Endothelial cell of umbilical vein (primary cell): ENCODE measurements around the gene CUEDC2. TPM values are rescaled to one million over a fixed set of nuclear protein-coding genes. Genes with fewer than 3 reads are reported as not detected.

Experiments
- BruUV-seq: library from RNA; stranded (reverse); fragments of 400-500 nt; replicated peaks from 2 replicates; lab custom pipeline; 2021; lab: Mats Ljungman, UMichigan
- CTCF ChIA-PET: fragments of 300-600, 350-600 bp; sonication (Branson Sonifier 250); formaldehyde crosslinking; loops from one replicate; lab custom pipeline; 2021; ENCODE audit warnings: antibody characterized with exemption, inconsistent platforms; lab: Charles Lee
- POLR2A ChIA-PET: fragments of 300-600, 350-600 bp; sonication (Branson Sonifier 250); formaldehyde crosslinking; loops from one replicate; lab custom pipeline; 2021; ENCODE audit warnings: antibody characterized with exemption, inconsistent platforms; lab: Charles Lee
- DNase-seq: peaks from one replicate; pipeline ENCODE4 v3.0.0-alpha.2; 2011; ENCODE audit warnings: low read depth, low spot score
- FAIRE-seq: peaks from 2 replicates; lab custom pipeline; 2011; peaks lifted over from hg19 to GRCh38; lab: Jason Lieb, UNC
- H2AFZ ChIP-seq: 2 replicates; pipeline ENCODE4 v1.6.0; 2012; ENCODE audit warnings: low read depth, low read length, control low read depth, inconsistent platforms
- H3K27ac ChIP-seq: 2 replicates; pipeline ENCODE4 v1.5.1; 2011; ENCODE audit warnings: low read depth, mild to moderate bottlenecking, control low read depth, low read length, moderate library complexity; ENCODE audit not compliant: insufficient read depth
- H3K27me3 ChIP-seq, 2 experiments: 2 replicates each; pipeline versions ENCODE4 v1.6.0 to v1.6.1; 2011; ENCODE audit warnings: low read length in 2 of 2, mixed read lengths in 1 of 2; ENCODE audit not compliant: control insufficient read depth in 2 of 2, insufficient read depth in 2 of 2
- H3K36me3 ChIP-seq, 2 experiments: 2 replicates in 1 of 2; 3 replicates in 1 of 2; pipeline ENCODE4 v1.5.1; 2011; ENCODE audit warnings: low read length in 2 of 2, mild to moderate bottlenecking in 1 of 2, moderate library complexity in 1 of 2; ENCODE audit not compliant: control insufficient read depth in 2 of 2, insufficient read depth in 2 of 2; ENCODE audit errors: extremely low read depth in 1 of 2
- H3K4me1 ChIP-seq: 3 replicates; pipeline ENCODE4 v1.5.1; 2011; ENCODE audit warnings: mild to moderate bottlenecking, low read length; ENCODE audit not compliant: control insufficient read depth, insufficient read depth; ENCODE audit errors: extremely low read depth
- H3K4me2 ChIP-seq: 2 replicates; pipeline ENCODE4 v1.6.1; 2011; ENCODE audit warnings: low read length, control low read depth, mixed read lengths; ENCODE audit not compliant: insufficient read depth
- H3K4me3 ChIP-seq, 3 experiments: fragments of 200-600 bp in 1 of 3; sonication (generic), shearing (Covaris generic) in 1 of 3; replicated peaks in 1 of 3; 2 replicates each; pipeline ENCODE4 v1.5.1; 2011 to 2016; ENCODE audit warnings: control low read depth in 3 of 3, low read length in 3 of 3, mild to moderate bottlenecking in 2 of 3, inconsistent platforms in 1 of 3, low read depth in 1 of 3, moderate library complexity in 1 of 3; ENCODE audit not compliant: insufficient read depth in 1 of 3
- H3K79me2 ChIP-seq: 2 replicates; pipeline ENCODE4 v1.6.0; 2012; ENCODE audit warnings: low read length, inconsistent platforms; ENCODE audit not compliant: control insufficient read depth, insufficient read depth
- H3K9ac ChIP-seq: replicated peaks from 2 replicates; pipeline ENCODE3; 2011; ENCODE audit warnings: low read length, control low read depth; ENCODE audit not compliant: insufficient read depth; ENCODE audit errors: extremely low read depth
- H3K9me1 ChIP-seq: replicated peaks from 3 replicates; pipeline ENCODE4 v1.6.0; 2011; ENCODE audit warnings: mild to moderate bottlenecking, low read length; ENCODE audit not compliant: control insufficient read depth, insufficient read depth; ENCODE audit errors: extremely low read depth
- H3K9me3 ChIP-seq: replicated peaks from 2 replicates; pipeline ENCODE4 v1.5.1; 2012; ENCODE audit warnings: low read length, inconsistent platforms; ENCODE audit not compliant: control insufficient read depth, insufficient read depth
- H4K20me1 ChIP-seq: replicated peaks from 2 replicates; pipeline ENCODE3; 2011; ENCODE audit warnings: mild to moderate bottlenecking, low read length; ENCODE audit not compliant: control insufficient read depth, insufficient read depth; ENCODE audit errors: extremely low read depth
- EZH2 ChIP-seq: IDR thresholded peaks from 2 replicates; pipeline ENCODE4 v1.6.1; 2012; ENCODE audit warnings: borderline replicate concordance, low read depth, mild to moderate bottlenecking, moderate library complexity, low read length, inconsistent platforms; ENCODE audit not compliant: severe bottlenecking
- FOS ChIP-seq: IDR thresholded peaks from 2 replicates; pipeline ENCODE4 v1.6.1; 2011; ENCODE audit warnings: mild to moderate bottlenecking, low read length, moderate library complexity, borderline replicate concordance; ENCODE audit not compliant: insufficient read depth
- GATA2 ChIP-seq: IDR thresholded peaks from 2 replicates; pipeline ENCODE4 v1.7.0; 2011; ENCODE audit warnings: low read depth, mild to moderate bottlenecking, moderate library complexity, mixed read lengths, low read length; ENCODE audit not compliant: insufficient read length, insufficient read depth
- JUN ChIP-seq: IDR thresholded peaks from 2 replicates; pipeline ENCODE4 v1.6.1; 2011; ENCODE audit warnings: borderline replicate concordance, low read depth; ENCODE audit not compliant: insufficient read length, insufficient read depth
- dilution Hi-C: fragments of 300-500 bp; cut with MboI; formaldehyde crosslinking; loops from one replicate; pipeline ENCODE4 v1.15.0; 2019; ENCODE audit warnings: low sequenced_read_pairs; ENCODE audit not compliant: extremely low pct_ligation_motif_present
- intact Hi-C: fragments of 100-400 bp; cut with micrococcal nuclease; formaldehyde crosslinking; loops from one replicate; pipeline ENCODE4 v1.10.0; 2022
- polyA plus RNA-seq, 4 experiments: library from polyadenylated mRNA; depleted of rRNA in 3 of 4; stranded (reverse) in 3 of 4; unstranded in 1 of 4; fragments of >200 nt; gene quantifications; 2 replicates each; pipeline versions ENCODE4 v1.2.1 to v1.2.3, GENCODE V29; 2011 to 2012; ENCODE audit warnings: missing spikeins in 1 of 4
- total RNA-seq: library from RNA; stranded (reverse); gene quantifications from 2 replicates; pipeline ENCODE4 v1.2.3, GENCODE V29; 2021
- TF ChIP-seq, protein P1 (sequence below), 2 donors: IDR thresholded peaks; 1 replicate in 1 of 2; 2 replicates in 1 of 2; pipeline ENCODE4 v1.5.1; 2011; ENCODE audit warnings: low read length in 2 of 2, mild to moderate bottlenecking in 2 of 2, moderate library complexity in 2 of 2, control low read depth in 1 of 2, inconsistent platforms in 1 of 2, low read depth in 1 of 2; ENCODE audit not compliant: insufficient read depth in 1 of 2; ENCODE audit errors: extremely low read depth in 1 of 2

CUEDC2 gene
- total and polyA plus RNA-seq, 2 donors (not counting 3 experiments of a cell fraction or from before 2014, with no cell fraction given) = 61.5 to 96.7 TPM

DNA sequence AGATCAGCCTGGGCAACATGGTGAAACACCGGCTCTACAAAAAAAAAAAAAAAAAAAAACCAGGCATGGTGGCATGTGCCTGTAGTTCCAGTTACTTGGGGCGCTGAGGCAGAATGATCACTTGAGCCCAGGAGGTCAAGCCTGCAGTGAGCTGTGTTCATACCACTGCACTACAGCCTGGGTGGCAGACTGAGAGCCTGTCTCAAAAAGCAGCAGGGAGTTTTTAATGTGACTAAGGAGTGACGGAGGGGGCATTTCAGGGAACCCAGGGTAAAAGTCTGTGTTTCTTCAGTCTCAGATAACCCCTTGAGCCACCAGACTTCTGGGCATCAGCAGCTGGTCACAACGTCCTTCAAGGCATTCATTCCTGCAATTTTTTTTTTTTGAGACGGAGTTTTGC lies 21.1 kb upstream of the CUEDC2 start:
- H3K36me3 ChIP-seq = no peaks in the 10 kb centered on the region
- no peaks in the 10 kb centered on the region for H4K20me1 ChIP-seq
- dilution Hi-C loops = no loop called here
- intact Hi-C loops = no loop called here
- no peak overlapping the region for H3K4me2 ChIP-seq
- TF ChIP-seq, protein P1, sequence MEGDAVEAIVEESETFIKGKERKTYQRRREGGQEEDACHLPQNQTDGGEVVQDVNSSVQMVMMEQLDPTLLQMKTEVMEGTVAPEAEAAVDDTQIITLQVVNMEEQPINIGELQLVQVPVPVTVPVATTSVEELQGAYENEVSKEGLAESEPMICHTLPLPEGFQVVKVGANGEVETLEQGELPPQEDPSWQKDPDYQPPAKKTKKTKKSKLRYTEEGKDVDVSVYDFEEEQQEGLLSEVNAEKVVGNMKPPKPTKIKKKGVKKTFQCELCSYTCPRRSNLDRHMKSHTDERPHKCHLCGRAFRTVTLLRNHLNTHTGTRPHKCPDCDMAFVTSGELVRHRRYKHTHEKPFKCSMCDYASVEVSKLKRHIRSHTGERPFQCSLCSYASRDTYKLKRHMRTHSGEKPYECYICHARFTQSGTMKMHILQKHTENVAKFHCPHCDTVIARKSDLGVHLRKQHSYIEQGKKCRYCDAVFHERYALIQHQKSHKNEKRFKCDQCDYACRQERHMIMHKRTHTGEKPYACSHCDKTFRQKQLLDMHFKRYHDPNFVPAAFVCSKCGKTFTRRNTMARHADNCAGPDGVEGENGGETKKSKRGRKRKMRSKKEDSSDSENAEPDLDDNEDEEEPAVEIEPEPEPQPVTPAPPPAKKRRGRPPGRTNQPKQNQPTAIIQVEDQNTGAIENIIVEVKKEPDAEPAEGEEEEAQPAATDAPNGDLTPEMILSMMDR (IDR thresholded peaks at IDR 0.05; ENCODE audit: extremely low read depth in 1 of 2, insufficient read depth in 1 of 2, low read depth in 1 of 2, low read length in 2 of 2) = no peak
- no peak for TF ChIP-seq JUN
- CTCF ChIA-PET = interaction anchor here (2.1 kb wide), 1 partner anchor 8 kb away, joined by 5 read pairs; no protein-coding TSS in a partner anchor
- no peak overlapping the region for H2AFZ ChIP-seq
- H3K4me1 ChIP-seq = peaks cover 3% of the 10 kb centered on the region
- BruUV-seq = no TSS peak
- no peak for DNase-seq
- FAIRE-seq = no peak
- H3K27me3 ChIP-seq = no peaks in the 10 kb centered on the region
- no peak overlapping the region for H3K27ac ChIP-seq
- no peak overlapping the region for H3K4me3 ChIP-seq
- no peaks in the 10 kb centered on the region for H3K9me1 ChIP-seq
- H3K9me3 ChIP-seq = no peaks in the 10 kb centered on the region
- no peaks in the 10 kb centered on the region for H3K79me2 ChIP-seq
- no peak overlapping the region for H3K9ac ChIP-seq
- POLR2A ChIA-PET = no interaction called here

GRCh38 chr10:102452672-102453340 lies 20.4 kb upstream of the CUEDC2 start:
- Histone ChIP-seq H3K9me3 (no peaks in the 10 kb centered on the region), H3K27me3 (no peaks in the 10 kb centered on the region), H3K27ac (no peak overlapping the region), H3K4me3 (no peak overlapping the region), H3K4me2 (no peak overlapping the region), H3K79me2 (no peaks in the 10 kb centered on the region), H3K9ac (no peak overlapping the region), H3K9me1 (no peaks in the 10 kb centered on the region), H2AFZ (no peak overlapping the region), H4K20me1 (no peaks in the 10 kb centered on the region), H3K4me1 (peaks cover 3% of the 10 kb centered on the region), H3K36me3 (no peaks in the 10 kb centered on the region)
- POLR2A ChIA-PET = no interaction called here
- dilution Hi-C loops = no loop called here
- TF ChIP-seq EZH2 (no peak), GATA2 (no peak), FOS (no peak), JUN (peak; percentile 64)
- TF ChIP-seq, protein P1 (IDR thresholded peaks at IDR 0.05; ENCODE audit: extremely low read depth in 1 of 2, insufficient read depth in 1 of 2, low read depth in 1 of 2, low read length in 2 of 2) = no peak
- intact Hi-C loops = no loop called here
- CTCF ChIA-PET = interaction anchor here (2.1 kb wide), 1 partner anchor 9 kb away, joined by 5 read pairs; no protein-coding TSS in a partner anchor
- BruUV-seq = no TSS peak
- DNase-seq (no peak), FAIRE-seq (no peak)
